Activated CD4-positive, alpha-beta T cell treated with anti-CD3 and anti-CD28 coated beads, Interleukin-2, amount 10 ng/mL, durations not matched to agents 7 days and 5 days (primary cell): ENCODE results near the gene MIEN1. TPM values are rescaled to one million over a fixed set of nuclear protein-coding genes. Genes with fewer than 3 reads are reported as not detected.

Source experiments
- microRNA-seq: library from miRNA; unstranded; fragments of <30 nt; microRNA quantifications from one replicate; pipeline ENCODE4 v1.2.0, GENCODE V29; 2021; ENCODE audit warnings: borderline microRNAs expressed, borderline replicate concordance
- total RNA-seq, 2 experiments: library from RNA; stranded (reverse); gene quantifications; one replicate each; pipeline ENCODE4 v1.2.3, GENCODE V29; 2021

Gene MIEN1
- total RNA-seq, 2 experiments from 2014 or later = 49.7 to 50.2 TPM

Small RNA genes lying within 50 kb of the gene (microRNA-seq; reads per million reads assigned to microRNA genes)
- gene MIR4728 = not detected

Other genes starting within 250 kb of the MIEN1 start
- gene NEUROD2, start 122.6 kb downstream of the MIEN1 start, total RNA-seq = not detected
- gene PPP1R1B, start 103.6 kb downstream of the MIEN1 start, total RNA-seq = not detected
- 10 to 100 TPM; 70.0 to 72.8 TPM for gene STARD3, start 93.4 kb downstream of the MIEN1 start, total RNA-seq
- gene TCAP, start 65.2 kb downstream of the MIEN1 start, total RNA-seq = 1 to 10 TPM; 2.0 to 2.1 TPM
- gene PNMT, start 62.1 kb downstream of the MIEN1 start, total RNA-seq = under 1 TPM in 1 of 2 experiments, not detected in 1; 0.19 TPM
- 10 to 100 TPM; 27.0 to 30.6 TPM for gene PGAP3, start 42.5 kb downstream of the MIEN1 start, total RNA-seq
- 1 to 10 TPM; 4.5 to 4.6 TPM for gene ERBB2, start 30.5 kb downstream of the MIEN1 start, total RNA-seq
- under 1 TPM; 0.69 to 0.81 TPM for gene GRB7, start 7.4 kb upstream of the MIEN1 start, total RNA-seq
- gene IKZF3, start 133.8 kb upstream of the MIEN1 start, total RNA-seq = 10 to 100 TPM; 33.1 to 39.8 TPM
- not detected for gene ZPBP2, start 137.7 kb upstream of the MIEN1 start, total RNA-seq
- gene GSDMB, start 188.1 kb upstream of the MIEN1 start, total RNA-seq = 10 to 100 TPM; 55.4 to 63.1 TPM
- gene ORMDL3, start 197.1 kb upstream of the MIEN1 start, total RNA-seq = 100 to 1,000 TPM; 152 TPM
- gene LRRC3C, start 197.2 kb upstream of the MIEN1 start, total RNA-seq = not detected
- 1 to 10 TPM in 1 of 2 experiments, under 1 TPM in 1; 0.89 to 1.5 TPM for gene GSDMA, start 232.5 kb upstream of the MIEN1 start, total RNA-seq